Omental fat pad (tissue), 4 donors: Measurements from ENCODE around the gene RBSN. TPM values are rescaled to one million over a fixed set of nuclear protein-coding genes. Genes with fewer than 3 reads are reported as not detected.

Experiments
- ATAC-seq: fragments of 150-250 bp; one replicate; pipeline ENCODE4 v1.9.1; 2016; ENCODE audit warnings: mild to moderate bottlenecking, moderate library complexity; ENCODE audit not compliant: low FRiP score
- DNase-seq: peaks from one replicate; pipeline ENCODE4 v3.0.0-alpha.2; 2019; ENCODE audit warnings: low spot score
- total RNA-seq, 4 donors: library from RNA; depleted of rRNA; stranded (reverse); fragments of >200 nt; gene quantifications; one replicate each; pipeline ENCODE4 v1.1.0, GENCODE V29; 2016
- TF ChIP-seq, protein P1 (sequence below), 3 donors: fragments of 450-650 bp; IDR thresholded peaks; one replicate each; pipeline ENCODE4 v1.5.1; 2016 to 2017; ENCODE audit warnings: antibody characterized with exemption in 3 of 3, mild to moderate bottlenecking in 3 of 3, moderate library complexity in 2 of 3

The RBSN gene
- total RNA-seq, 4 donors from 2014 or later: 22.3 to 32.3 (median 23.3) TPM

DNA sequence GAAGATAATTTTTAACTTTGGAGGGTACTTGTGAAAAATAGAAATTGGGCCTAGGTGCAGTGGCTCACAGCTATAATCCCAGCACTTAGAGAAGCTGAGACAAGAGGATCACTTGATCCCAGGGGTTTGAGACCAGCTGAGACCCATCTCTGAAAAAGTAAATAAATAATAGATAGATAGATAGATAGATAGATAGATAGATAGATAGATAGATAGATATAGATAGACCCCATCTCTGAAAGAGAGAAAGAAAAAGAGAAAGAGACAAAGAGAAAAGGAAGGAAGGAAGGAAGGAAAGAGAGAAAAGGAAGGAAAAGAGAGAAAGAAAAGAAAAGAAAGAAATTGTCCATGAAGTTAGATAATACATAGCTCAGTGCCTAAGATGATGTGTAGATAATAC is 69.3 kb downstream of the RBSN start:
- DNase-seq (no peak), ATAC-seq (no peak)

DNA sequence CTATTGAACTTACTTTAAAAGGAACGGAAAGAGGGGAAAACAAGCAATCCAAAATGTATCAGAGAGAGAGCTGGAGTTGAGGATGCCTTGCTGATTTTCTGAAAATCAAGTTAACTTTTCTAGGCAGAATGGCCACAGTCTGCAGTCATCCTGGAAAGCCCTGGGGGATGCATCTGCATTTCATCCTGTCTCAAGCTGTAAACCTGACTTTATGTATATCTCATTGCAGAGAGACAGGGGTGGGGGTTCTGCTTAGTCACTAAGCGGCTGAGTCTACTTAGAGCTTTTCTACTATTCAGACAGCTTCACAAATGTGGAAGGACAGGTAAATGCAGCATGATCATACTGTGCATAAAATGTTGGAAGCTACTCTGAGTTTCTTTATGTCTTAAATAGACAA is 75.2 kb downstream of the RBSN start:
- TF ChIP-seq, protein P1, sequence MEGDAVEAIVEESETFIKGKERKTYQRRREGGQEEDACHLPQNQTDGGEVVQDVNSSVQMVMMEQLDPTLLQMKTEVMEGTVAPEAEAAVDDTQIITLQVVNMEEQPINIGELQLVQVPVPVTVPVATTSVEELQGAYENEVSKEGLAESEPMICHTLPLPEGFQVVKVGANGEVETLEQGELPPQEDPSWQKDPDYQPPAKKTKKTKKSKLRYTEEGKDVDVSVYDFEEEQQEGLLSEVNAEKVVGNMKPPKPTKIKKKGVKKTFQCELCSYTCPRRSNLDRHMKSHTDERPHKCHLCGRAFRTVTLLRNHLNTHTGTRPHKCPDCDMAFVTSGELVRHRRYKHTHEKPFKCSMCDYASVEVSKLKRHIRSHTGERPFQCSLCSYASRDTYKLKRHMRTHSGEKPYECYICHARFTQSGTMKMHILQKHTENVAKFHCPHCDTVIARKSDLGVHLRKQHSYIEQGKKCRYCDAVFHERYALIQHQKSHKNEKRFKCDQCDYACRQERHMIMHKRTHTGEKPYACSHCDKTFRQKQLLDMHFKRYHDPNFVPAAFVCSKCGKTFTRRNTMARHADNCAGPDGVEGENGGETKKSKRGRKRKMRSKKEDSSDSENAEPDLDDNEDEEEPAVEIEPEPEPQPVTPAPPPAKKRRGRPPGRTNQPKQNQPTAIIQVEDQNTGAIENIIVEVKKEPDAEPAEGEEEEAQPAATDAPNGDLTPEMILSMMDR (IDR thresholded peaks at IDR 0.05): no peak
- DNase-seq (no peak), ATAC-seq (no peak)

More for the DNA sequence above, 69.3 kb downstream of the RBSN start:
- TF ChIP-seq, protein P1 (IDR thresholded peaks at IDR 0.05): no peak

DNA sequence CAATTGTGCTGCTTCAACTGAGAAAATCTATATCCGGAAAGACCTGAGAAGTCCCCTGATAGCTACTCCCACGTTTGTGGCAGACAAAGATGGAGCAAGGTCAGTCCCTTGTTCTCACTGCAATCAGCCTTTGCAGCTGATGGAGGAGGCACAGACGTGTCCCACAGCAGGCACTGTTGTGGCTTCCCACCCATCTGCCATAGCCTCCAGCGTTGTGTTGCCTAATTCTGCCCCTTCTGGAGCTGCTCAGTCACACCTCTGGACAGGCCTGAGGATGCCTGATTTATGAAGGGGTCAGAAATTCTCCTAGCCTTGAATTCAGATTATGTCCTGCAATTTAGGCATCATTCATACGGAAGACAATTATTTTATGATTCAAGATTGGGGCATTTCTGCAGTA is 75.7 kb downstream of the RBSN start:
- DNase-seq (no peak), ATAC-seq (no peak)
- TF ChIP-seq, protein P1 (IDR thresholded peaks at IDR 0.05): no peak

Other genes with a start within 250 kb of the RBSN start
- gene NR2C2, start 151.6 kb downstream of the RBSN start, total RNA-seq: 10 to 100 TPM; 25.8 to 45.1 (median 37.8) TPM
- gene MRPS25, start 33.8 kb downstream of the RBSN start, total RNA-seq: 10 to 100 TPM; 27.1 to 41.3 (median 36.1) TPM
- 10 to 100 TPM; 41.8 to 49.5 (median 43.9) TPM for gene CAPN7, start 107.1 kb upstream of the RBSN start, total RNA-seq
- 100 to 1,000 TPM in 1 of 4 donors, 10 to 100 TPM in 3; 71.1 to 114 (median 88.4) TPM for gene SH3BP5, start 233.4 kb upstream of the RBSN start, total RNA-seq